ENCODE results near the gene MYO18A.
A peak's percentile ranks its signal among the peaks of the same experiment; 100 is the strongest.

The MYO18A gene

DNA sequence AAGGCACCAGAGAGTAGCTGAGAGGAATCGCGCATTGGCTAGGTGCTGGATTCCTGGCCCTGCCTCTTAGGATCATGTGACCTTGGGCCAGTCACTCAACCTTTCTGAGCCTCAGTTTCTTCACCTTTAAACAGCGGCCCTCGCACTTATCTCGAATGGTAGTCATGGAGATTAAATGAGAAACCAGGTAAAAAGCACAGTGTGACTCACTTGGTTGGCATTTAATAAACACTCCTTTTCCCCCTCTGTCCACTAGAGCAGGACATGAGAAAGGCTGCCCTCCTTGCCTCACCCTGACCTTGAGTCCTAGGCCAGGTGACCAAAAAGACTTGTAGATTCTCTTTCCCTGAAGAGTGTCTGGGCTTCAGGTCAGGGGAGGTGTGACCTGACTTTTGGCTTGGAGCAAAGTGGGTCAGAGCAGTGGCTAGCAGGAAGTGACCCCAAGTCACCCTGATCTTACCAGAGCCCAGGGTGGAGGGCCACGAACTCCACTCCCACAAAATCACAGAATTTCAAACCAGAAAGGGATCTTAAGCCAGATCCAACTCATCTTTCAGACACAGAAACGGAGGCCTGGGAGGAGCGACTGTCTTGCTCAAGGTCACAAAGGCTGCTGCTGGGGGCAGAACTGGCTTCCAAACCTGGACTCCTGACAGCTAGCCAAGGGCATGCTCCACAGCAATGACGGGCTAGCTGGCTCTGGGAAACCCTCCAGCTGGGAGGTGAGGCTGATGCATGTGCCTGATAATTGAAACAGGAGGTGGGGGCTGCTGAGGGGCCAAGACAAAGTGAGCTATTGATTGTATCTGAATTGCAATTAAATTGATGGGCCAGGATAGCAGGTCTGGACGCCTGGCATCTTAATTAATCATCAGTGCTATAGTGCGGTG, 72.0 kb downstream of the MYO18A start:
- in situ Hi-C loops (cut with HindIII; ENCODE audit: low pct_unique_long_range_greater_than_20kb, low sequenced_read_pairs) = no loop called here
- DNase-seq (ENCODE audit: low read depth in 1 of 2, low spot score in 1 of 2) = no peak
- TF ChIP-seq JUND (IDR thresholded peaks at IDR 0.05; ENCODE audit: low read depth) = no peak

DNA sequence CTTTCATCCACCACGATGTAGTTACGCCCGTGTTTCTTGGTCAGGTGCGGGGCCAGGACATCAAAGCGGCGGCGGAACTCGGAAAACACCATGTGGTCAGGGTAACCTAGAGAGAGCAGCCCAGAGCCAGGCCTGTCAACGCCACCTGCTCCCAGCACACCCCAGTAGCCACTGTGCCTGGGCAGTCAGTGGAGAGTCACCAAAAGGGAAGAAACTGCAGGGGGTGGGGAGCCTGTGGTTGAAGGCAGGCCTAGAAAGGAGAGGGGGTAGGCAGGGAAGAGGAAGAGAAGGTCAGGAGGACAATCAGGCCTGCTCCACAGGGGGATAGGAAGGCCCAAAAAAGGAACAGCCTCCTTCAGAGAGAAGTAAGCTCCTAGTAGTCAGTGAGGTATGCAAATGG, 73.1 kb downstream of the MYO18A start:
- TF ChIP-seq JUND (IDR thresholded peaks at IDR 0.05; ENCODE audit: low read depth) = no peak
- DNase-seq (ENCODE audit: low read depth in 1 of 2, low spot score in 1 of 2) = no peak

DNA sequence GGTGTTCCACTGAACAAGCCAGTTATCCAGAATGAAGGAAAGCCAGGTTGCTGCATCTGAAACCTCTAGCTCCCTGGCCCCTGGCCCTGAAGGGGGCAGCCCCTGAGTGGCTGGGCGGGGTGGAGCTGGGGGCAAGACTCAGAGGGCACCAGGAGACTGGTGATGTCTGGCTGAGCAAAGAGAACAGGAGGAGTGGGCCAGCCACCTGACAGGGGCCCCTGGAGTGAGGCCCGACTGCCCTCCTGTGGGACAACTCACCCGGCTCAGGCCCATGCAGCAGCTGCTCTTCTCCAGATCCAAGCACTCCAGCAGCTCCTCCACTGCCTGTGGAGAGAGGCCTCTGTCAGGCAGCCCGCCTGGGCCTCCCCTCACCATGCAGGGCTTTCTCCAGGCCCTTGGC, 76.9 kb downstream of the MYO18A start:
- TF ChIP-seq JUND (IDR thresholded peaks at IDR 0.05; ENCODE audit: low read depth) = no peak
- in situ Hi-C loops (cut with HindIII; ENCODE audit: low pct_unique_long_range_greater_than_20kb, low sequenced_read_pairs) = no loop called here
- no peak for DNase-seq (ENCODE audit: low read depth in 1 of 2, low spot score in 1 of 2)

More for the DNA sequence above, 73.1 kb downstream of the MYO18A start:
- in situ Hi-C loops (cut with HindIII; ENCODE audit: low pct_unique_long_range_greater_than_20kb, low sequenced_read_pairs) = no loop called here

DNA sequence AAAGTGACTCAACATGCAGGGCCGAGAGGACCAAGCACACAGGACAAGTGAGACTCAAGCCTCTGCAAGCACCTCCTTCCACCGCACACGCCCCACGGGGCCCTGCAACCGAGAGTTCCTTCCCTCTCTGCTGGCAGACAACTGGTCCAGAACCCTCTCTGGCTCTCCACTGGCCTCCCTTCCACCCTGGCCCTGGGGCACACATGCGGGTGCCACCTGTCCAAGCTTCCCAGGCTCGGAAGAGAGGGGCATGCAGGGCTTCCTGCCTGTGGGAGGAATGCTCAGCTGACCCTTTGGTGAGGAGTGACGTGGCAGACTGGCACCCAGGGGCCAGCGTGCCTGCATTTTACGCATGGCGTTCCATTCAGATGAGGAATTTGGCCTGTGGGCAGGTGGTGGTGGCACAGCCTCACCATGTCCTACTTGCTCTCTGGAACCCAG, 77.4 kb downstream of the MYO18A start:
- TF ChIP-seq JUND (IDR thresholded peaks at IDR 0.05; ENCODE audit: low read depth) = no peak

DNA sequence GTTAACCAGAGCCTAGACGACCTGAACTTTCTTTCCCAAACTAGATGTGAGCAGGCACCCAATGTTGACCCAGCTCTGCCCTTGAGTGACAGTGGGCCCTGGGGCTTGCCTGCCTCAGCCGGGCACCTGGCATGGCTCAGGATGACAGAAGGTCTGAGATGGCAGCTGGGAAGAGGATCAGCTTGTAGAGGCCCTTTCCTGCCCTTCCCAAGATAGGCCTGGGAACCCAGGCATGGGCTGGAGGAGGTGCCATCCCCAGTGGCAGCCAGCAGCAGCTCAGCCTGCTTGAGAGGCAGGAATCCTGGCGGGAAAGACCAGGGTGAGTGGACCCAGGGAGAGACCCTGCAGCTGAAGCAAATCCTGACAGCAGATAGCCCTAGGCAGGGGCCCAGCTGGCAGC, 78.2 kb downstream of the MYO18A start:
- in situ Hi-C loops (cut with HindIII; ENCODE audit: low pct_unique_long_range_greater_than_20kb, low sequenced_read_pairs) = no loop called here
- DNase-seq (ENCODE audit: low read depth in 1 of 2, low spot score in 1 of 2) = no peak
- TF ChIP-seq JUND (IDR thresholded peaks at IDR 0.05; ENCODE audit: low read depth) = no peak

More for the DNA sequence above, 77.4 kb downstream of the MYO18A start:
- in situ Hi-C loops (cut with HindIII; ENCODE audit: low pct_unique_long_range_greater_than_20kb, low sequenced_read_pairs) = no loop called here
- DNase-seq (ENCODE audit: low read depth in 1 of 2, low spot score in 1 of 2) = peak; percentile 42 to 60

DNA sequence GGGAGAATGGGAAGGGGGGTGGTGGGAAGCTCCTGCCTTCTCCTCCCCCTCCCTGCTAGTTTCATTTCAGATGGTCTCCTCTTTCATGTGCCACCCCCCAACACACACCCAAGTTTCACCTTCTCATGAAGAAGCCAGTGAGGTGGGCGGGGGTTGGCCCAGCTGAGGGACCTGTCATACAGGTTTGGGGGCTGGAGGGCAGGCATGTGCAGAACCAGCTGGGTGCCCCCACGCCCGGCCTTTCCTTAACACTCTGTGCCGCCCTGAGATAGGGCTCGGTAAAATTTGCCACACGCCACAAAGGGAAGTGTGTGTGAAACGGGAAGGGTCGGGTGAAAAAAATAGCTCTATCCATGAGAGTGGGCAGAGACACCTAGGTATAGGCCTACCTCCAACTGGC, 79.9 kb downstream of the MYO18A start:
- in situ Hi-C loops (cut with HindIII; ENCODE audit: low pct_unique_long_range_greater_than_20kb, low sequenced_read_pairs) = no loop called here
- TF ChIP-seq JUND (IDR thresholded peaks at IDR 0.05; ENCODE audit: low read depth) = no peak
- peak in 1 of 2 experiments; percentile 30 for DNase-seq (ENCODE audit: low read depth in 1 of 2, low spot score in 1 of 2)

DNA sequence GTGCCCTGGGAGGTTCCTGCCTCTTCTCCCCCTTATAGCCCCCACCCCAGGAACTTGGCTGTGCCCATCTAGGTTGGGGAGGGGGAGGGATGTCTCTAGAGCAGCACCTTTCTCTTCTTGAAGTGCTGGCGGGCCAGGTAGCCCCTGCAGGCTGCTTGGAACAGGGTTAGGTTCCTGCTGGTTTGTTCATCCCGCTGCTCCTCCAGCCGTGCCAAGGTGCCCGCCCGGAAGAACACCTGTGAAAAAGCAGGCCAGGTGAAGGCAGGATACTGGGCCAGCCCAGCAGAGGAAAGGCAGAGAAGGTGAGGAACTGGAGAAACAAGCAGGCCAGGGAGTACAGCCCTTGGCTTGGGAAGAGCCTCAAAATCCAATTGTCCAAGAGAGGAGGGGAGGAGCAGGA, 80.7 kb downstream of the MYO18A start:
- DNase-seq (ENCODE audit: low read depth in 1 of 2, low spot score in 1 of 2) = no peak
- TF ChIP-seq JUND (IDR thresholded peaks at IDR 0.05; ENCODE audit: low read depth) = no peak
- in situ Hi-C loops (cut with HindIII; ENCODE audit: low pct_unique_long_range_greater_than_20kb, low sequenced_read_pairs) = no loop called here

DNA sequence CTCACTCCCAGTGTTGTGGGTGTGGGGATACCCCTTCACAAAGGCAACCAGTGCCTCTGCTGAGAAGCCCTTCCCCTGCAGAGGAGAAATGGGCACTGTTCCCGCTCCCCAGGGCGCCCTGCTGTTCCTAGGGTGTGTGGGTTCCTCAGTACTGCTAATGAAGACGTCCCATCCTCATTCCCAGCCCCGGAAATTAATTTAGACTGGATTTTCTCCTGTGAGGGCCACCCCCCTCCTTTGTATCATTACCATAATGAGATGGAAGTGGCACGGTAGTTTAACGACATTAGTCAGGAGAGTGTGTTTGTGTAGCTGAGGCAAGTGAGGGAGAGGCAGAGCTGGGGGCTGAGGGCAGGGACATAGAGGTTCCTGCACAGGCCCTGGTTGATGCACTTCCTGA, 84.1 kb downstream of the MYO18A start:
- in situ Hi-C loops (cut with HindIII; ENCODE audit: low pct_unique_long_range_greater_than_20kb, low sequenced_read_pairs) = no loop called here

DNA sequence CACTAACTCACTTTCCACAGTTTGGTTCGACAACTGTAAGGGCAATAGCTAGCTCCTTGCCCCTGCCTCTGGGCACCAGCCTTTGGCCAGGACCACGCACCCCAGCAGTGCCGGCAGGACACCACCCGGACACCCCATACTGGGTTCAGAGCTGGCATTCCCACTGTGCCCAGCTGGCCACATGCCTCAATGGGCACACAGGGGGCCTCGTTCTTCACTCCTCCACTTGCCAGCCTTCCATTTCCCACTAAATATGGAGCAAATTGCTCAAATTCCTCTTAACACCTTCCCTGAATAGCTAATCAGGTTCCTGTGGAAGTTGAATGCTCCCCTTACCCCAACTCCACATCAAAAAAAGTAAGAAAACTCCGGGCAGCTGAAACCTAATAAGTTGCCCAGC, 84.8 kb downstream of the MYO18A start:
- in situ Hi-C loops (cut with HindIII; ENCODE audit: low pct_unique_long_range_greater_than_20kb, low sequenced_read_pairs) = no loop called here
- no peak for TF ChIP-seq JUND (IDR thresholded peaks at IDR 0.05; ENCODE audit: low read depth)
- DNase-seq (ENCODE audit: low read depth in 1 of 2, low spot score in 1 of 2) = no peak

More for the DNA sequence above, 84.1 kb downstream of the MYO18A start:
- TF ChIP-seq JUND (IDR thresholded peaks at IDR 0.05; ENCODE audit: low read depth) = no peak
- DNase-seq (ENCODE audit: low read depth in 1 of 2, low spot score in 1 of 2) = no peak

DNA sequence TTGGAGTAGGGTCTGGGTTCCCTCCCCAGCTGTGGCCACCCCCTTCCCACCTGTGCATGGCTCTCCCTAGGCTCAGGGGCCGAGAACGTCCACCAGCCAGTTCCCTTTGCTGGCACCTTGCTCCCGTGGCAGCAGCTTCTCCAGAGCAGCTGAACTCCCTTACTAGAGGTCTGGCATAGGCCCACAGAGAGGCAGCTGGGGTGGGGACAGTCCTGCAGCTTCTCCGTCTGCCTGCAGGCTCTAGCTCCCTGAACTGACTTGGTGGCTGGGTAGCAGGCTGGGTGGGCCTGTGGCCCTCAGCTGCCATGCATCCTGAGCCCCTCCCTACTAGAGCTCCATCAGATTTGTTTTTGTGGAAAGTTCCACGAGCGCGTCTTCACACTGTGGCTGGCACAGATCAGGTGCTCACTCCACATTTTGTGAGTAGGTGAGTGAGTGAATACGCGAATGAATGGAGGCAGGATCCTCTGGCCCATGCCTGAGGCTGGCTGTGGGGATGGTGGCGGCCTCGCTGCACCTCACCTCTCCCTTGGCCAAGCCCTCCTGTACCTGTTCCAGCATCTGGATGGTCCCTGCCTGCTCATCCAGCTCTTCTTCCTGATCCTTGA, 86.0 kb downstream of the MYO18A start:
- TF ChIP-seq JUND (IDR thresholded peaks at IDR 0.05; ENCODE audit: low read depth) = no peak
- in situ Hi-C loops (cut with HindIII; ENCODE audit: low pct_unique_long_range_greater_than_20kb, low sequenced_read_pairs) = no loop called here
- no peak for DNase-seq (ENCODE audit: low read depth in 1 of 2, low spot score in 1 of 2)

DNA sequence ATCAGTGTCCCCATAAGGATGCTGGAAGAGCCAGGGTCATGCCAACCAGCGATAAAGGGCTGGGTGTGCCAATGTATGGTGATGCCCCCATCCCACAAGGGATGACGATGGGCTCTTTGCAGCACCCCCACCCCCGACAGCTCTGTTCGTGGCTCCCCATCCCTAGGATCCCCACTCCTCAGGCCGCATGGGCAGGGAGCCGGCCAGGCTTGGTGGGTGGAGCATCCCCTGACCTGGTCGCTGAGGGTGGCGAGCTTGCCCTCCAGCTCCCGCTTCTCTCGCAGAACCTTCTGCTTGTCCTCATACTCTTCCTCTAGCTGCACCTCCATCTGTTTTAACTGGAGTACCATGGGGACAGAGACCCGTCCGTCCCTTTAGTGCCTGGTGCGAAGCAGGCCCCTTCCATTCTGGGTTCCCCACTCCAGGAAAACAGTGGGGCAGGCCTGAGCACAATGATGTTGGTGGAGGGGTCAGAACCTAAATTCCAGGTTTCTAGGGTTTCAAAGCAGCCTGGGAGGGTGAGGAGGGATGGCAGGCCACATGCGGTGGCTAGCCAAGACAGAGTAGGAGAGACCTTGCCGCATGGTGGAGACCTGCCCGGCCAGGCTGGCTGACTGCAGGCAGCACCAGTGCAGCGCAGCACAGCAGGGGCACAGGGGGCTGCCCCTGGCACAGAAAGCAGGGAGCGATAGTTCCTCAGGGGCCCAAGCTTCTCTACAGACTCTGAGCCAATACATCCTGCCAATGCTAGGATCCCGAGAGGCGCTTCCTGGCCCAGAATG, 86.9 kb downstream of the MYO18A start:
- in situ Hi-C loops (cut with HindIII; ENCODE audit: low pct_unique_long_range_greater_than_20kb, low sequenced_read_pairs) = no loop called here

DNA sequence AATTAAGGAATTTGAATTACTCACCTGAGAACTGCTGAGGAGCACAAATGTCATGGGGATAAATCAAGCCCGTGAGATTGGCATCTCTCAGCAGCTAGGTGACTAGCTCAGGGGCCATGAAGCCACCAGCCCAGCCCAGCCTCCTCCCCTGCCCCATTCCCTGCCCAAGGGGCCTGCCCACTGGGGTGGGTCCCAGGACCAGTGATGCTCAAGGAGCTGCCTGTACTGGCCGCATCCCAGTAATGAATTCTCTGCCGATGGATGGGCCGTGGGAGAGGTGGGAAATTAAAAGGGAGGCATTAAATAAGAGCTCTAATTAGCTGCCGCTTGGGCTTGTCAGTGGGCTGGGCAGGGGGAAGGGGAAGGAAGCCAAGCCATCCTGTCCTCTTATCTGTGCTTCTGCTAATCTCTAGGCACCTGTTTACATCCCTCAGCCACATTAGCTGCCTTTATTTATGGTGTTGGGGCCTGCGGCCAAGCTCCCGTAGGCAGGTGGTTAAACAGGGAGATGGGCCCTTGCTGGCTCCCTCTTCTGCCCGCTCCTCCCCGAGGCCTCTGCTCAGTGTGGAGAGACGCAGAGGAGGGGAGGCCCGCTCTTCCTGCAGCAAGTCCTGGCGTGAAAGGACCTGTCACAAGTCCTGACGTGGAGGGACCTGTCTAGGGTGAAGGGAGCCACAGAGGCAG, 88.5 kb downstream of the MYO18A start:
- in situ Hi-C loops (cut with HindIII; ENCODE audit: low pct_unique_long_range_greater_than_20kb, low sequenced_read_pairs) = no loop called here
- no peak for DNase-seq (ENCODE audit: low read depth in 1 of 2, low spot score in 1 of 2)
- TF ChIP-seq JUND (IDR thresholded peaks at IDR 0.05; ENCODE audit: low read depth) = no peak

More for the DNA sequence above, 86.9 kb downstream of the MYO18A start:
- no peak for TF ChIP-seq JUND (IDR thresholded peaks at IDR 0.05; ENCODE audit: low read depth)
- no peak for DNase-seq (ENCODE audit: low read depth in 1 of 2, low spot score in 1 of 2)
